ENCODE results near the gene DRAM1.

GRCh38 chr12:101906226-101906625 is 28.8 kb downstream of the DRAM1 start:
- TF ChIP-seq CTCF (IDR thresholded peaks at IDR 0.05), result no peak
- TF ChIP-seq USF2 (CRISPR knock-in tag; IDR thresholded peaks at IDR 0.05), result no peak
- TF ChIP-seq MAX (CRISPR knock-in tag; IDR thresholded peaks at IDR 0.05), result no peak
- no peak for TF ChIP-seq NR2C2 (CRISPR knock-in tag; IDR thresholded peaks at IDR 0.05)
- TF ChIP-seq STAT6 (CRISPR knock-in tag; conservative IDR thresholded peaks at IDR 0.05; ENCODE audit: low read depth), result no peak
- TF ChIP-seq FOXJ3 (CRISPR knock-in tag; IDR thresholded peaks at IDR 0.05; ENCODE audit: borderline replicate concordance), result no peak
- TF ChIP-seq IRF2 (CRISPR knock-in tag; IDR thresholded peaks at IDR 0.05; ENCODE audit: borderline replicate concordance, low read depth), result no peak
- TF ChIP-seq ATF2 (CRISPR knock-in tag; IDR thresholded peaks at IDR 0.05; ENCODE audit: borderline replicate concordance, low read depth), result no peak
- no peak for TF ChIP-seq NFE2L1 (CRISPR knock-in tag; IDR thresholded peaks at IDR 0.05)

Data from WTC11 (cell line).